SU-DHL-6 (cell line): Measurements from ENCODE around the gene MYO10.

ENCODE experiments used
- H2AFZ ChIP-seq: fragments of 200-600 bp; sonication (generic); 2 replicates; pipeline ENCODE4 v1.6.1; 2014; ENCODE audit warnings: low read depth, mild to moderate bottlenecking, moderate library complexity, mixed read lengths, antibody characterized with exemption, low read length; ENCODE audit not compliant: severe bottlenecking
- H3F3A ChIP-seq: fragments of 200-600 bp; shearing (Covaris generic); 2 replicates; pipeline ENCODE4 v1.6.0; 2016; ENCODE audit warnings: antibody characterized with exemption, mild to moderate bottlenecking; ENCODE audit not compliant: insufficient read depth
- H3K27ac ChIP-seq: fragments of 200-600 bp; sonication (generic); 2 replicates; pipeline ENCODE4 v1.5.1; 2016; ENCODE audit warnings: low read depth, mild to moderate bottlenecking, low read length, moderate library complexity, mixed read lengths
- H3K27me3 ChIP-seq: fragments of 200-600 bp; sonication (generic), shearing (Covaris generic); 2 replicates; pipeline ENCODE4 v1.6.0; 2014; ENCODE audit warnings: mild to moderate bottlenecking, low read length
- H3K36me3 ChIP-seq: fragments of 200-600 bp; sonication (generic); 2 replicates; pipeline ENCODE4 v1.6.1; 2014; ENCODE audit warnings: mild to moderate bottlenecking, low read length, mixed read lengths
- H3K4me2 ChIP-seq: fragments of 300-600, 200-600 bp; shearing (Covaris generic), sonication (generic); 2 replicates; pipeline ENCODE4 v1.6.0; 2014; ENCODE audit warnings: low read length, low read depth, mild to moderate bottlenecking; ENCODE audit not compliant: poor library complexity, severe bottlenecking
- H3K4me3 ChIP-seq: fragments of 200-600 bp; sonication (generic); 2 replicates; pipeline ENCODE4 v1.5.1; 2014; ENCODE audit warnings: antibody characterized with exemption, low read length, mild to moderate bottlenecking, mixed read lengths; ENCODE audit not compliant: insufficient read depth, poor library complexity, severe bottlenecking
- H3K79me2 ChIP-seq: fragments of 200-600 bp; sonication (generic); 2 replicates; pipeline ENCODE4 v1.6.1; 2014; ENCODE audit warnings: mild to moderate bottlenecking, low read length, moderate library complexity; ENCODE audit not compliant: insufficient read depth
- H3K9ac ChIP-seq: fragments of 200-600 bp; sonication (generic); 2 replicates; pipeline ENCODE4 v1.7.0; 2014; ENCODE audit warnings: mild to moderate bottlenecking, low read length
- H3K9me2 ChIP-seq: fragments of 200-600 bp; sonication (generic); replicated peaks from 2 replicates; pipeline ENCODE4 v1.6.1; 2014; ENCODE audit warnings: low read length; ENCODE audit not compliant: insufficient read depth
- H3K9me3 ChIP-seq: fragments of 200-600 bp; sonication (generic); 2 replicates; pipeline ENCODE4 v1.6.1; 2014; ENCODE audit warnings: low read length, mixed read lengths; ENCODE audit not compliant: insufficient read depth
- H4K20me1 ChIP-seq: fragments of 200-600 bp; sonication (generic); 2 replicates; pipeline ENCODE4 v1.6.1; 2014; ENCODE audit warnings: low read depth, mild to moderate bottlenecking, antibody characterized with exemption, low read length, moderate library complexity, mixed read lengths
- CTCF ChIP-seq: fragments of 200-600 bp; sonication (generic); IDR thresholded peaks from one replicate; pipeline ENCODE4 v1.5.1; 2017; ENCODE audit warnings: antibody characterized with exemption, mild to moderate bottlenecking, low read length, moderate library complexity; ENCODE audit not compliant: insufficient read depth, poor library complexity, severe bottlenecking
- EZH2phosphoT487 ChIP-seq: fragments of 200-600 bp; sonication (generic), shearing (Covaris generic); conservative IDR thresholded peaks from 2 replicates; pipeline ENCODE4 v1.6.1; 2018; ENCODE audit warnings: mild to moderate bottlenecking, antibody characterized with exemption, low read length, moderate library complexity, mixed read lengths

The MYO10 gene

GRCh38 chr5:16791036-16791705 is 144.9 kb downstream of the MYO10 start:
- TF ChIP-seq EZH2phosphoT487 (no peak), CTCF (peak; percentile 53)
- Histone ChIP-seq H3K9ac (no peak overlapping the region), H3K79me2 (no peaks in the 10 kb centered on the region), H3K36me3 (no peaks in the 10 kb centered on the region), H3K4me2 (no peak overlapping the region), H3F3A (no peaks in the 10 kb centered on the region), H3K9me2 (no peaks in the 10 kb centered on the region), H4K20me1 (no peaks in the 10 kb centered on the region), H3K27me3 (no peaks in the 10 kb centered on the region), H3K9me3 (no peaks in the 10 kb centered on the region), H3K4me3 (no peak overlapping the region), H2AFZ (no peak overlapping the region), H3K27ac (no peak overlapping the region)

GRCh38 chr5:16788957-16789356 is 147.1 kb downstream of the MYO10 start:
- no peak for TF ChIP-seq EZH2phosphoT487
- no peak for TF ChIP-seq CTCF
- Histone ChIP-seq H2AFZ (no peak overlapping the region), H3K9ac (no peak overlapping the region), H3K4me3 (no peak overlapping the region), H3K79me2 (no peaks in the 10 kb centered on the region), H4K20me1 (no peaks in the 10 kb centered on the region), H3K4me2 (no peak overlapping the region), H3K9me2 (no peaks in the 10 kb centered on the region), H3K36me3 (no peaks in the 10 kb centered on the region), H3F3A (no peaks in the 10 kb centered on the region), H3K27ac (no peak overlapping the region), H3K9me3 (no peaks in the 10 kb centered on the region), H3K27me3 (no peaks in the 10 kb centered on the region)

GRCh38 chr5:16787278-16787677 is 148.8 kb downstream of the MYO10 start:
- TF ChIP-seq CTCF (no peak), EZH2phosphoT487 (no peak)
- Histone ChIP-seq H3K4me3 (no peak overlapping the region), H4K20me1 (no peaks in the 10 kb centered on the region), H2AFZ (no peak overlapping the region), H3K27me3 (no peaks in the 10 kb centered on the region), H3F3A (no peaks in the 10 kb centered on the region), H3K79me2 (no peaks in the 10 kb centered on the region), H3K27ac (no peak overlapping the region), H3K9ac (no peak overlapping the region), H3K36me3 (no peaks in the 10 kb centered on the region), H3K9me3 (no peaks in the 10 kb centered on the region), H3K4me2 (no peak overlapping the region), H3K9me2 (no peaks in the 10 kb centered on the region)
